GM21529 (cell line): ENCODE results near the gene ZNF8.
"Not testable (repeated sequence)": the region's sequence is repeated elsewhere in the genome, so short reads cannot be mapped to it uniquely, and the experiment has no call there.

Experiments used
- ATAC-seq: cut with Tn5 transposase; IDR thresholded peaks from one replicate; pipeline ENCODE4 v1.9.1; 2021; ENCODE audit not compliant: unreplicated experiment

Gene ZNF8

GRCh38 chr19:58278541-58279041 is at the start of gene ZNF8:
TSS of gene ZNF8 (plus strand) at chr19:58278955. CDS start at chr19:58279082, 127 bp downstream.
- peak; percentile 94 for ATAC-seq

- ATAC-seq, result no peak
Observed at GRCh38 chr19:58229255-58229639, 49.5 kb upstream of the ZNF8 start.

- ATAC-seq, result no peak
Observed at GRCh38 chr19:58237324-58237723, 41.4 kb upstream of the ZNF8 start.

GRCh38 chr19:58243351-58243750 is 35.4 kb upstream of the ZNF8 start:
- ATAC-seq, result no peak

- no peak for ATAC-seq
Observed at GRCh38 chr19:58248886-58249285, 29.9 kb upstream of the ZNF8 start.

- ATAC-seq, result no peak
Observed at GRCh38 chr19:58252102-58252685, 26.6 kb upstream of the ZNF8 start.

GRCh38 chr19:58258259-58258658 is 20.5 kb upstream of the ZNF8 start:
- ATAC-seq, result not testable (repeated sequence)

GRCh38 chr19:58261600-58261967 is 17.2 kb upstream of the ZNF8 start:
- no peak for ATAC-seq

- ATAC-seq, result no peak
Observed at GRCh38 chr19:58261968-58262921, 16.5 kb upstream of the ZNF8 start.

GRCh38 chr19:58262922-58263296 is 15.8 kb upstream of the ZNF8 start:
- no peak for ATAC-seq

- ATAC-seq, result no peak
Observed at GRCh38 chr19:58265100-58265499, 13.7 kb upstream of the ZNF8 start.

- ATAC-seq, result no peak
Observed at GRCh38 chr19:58268344-58268743, 10.4 kb upstream of the ZNF8 start.

- no peak for ATAC-seq
Observed at GRCh38 chr19:58274771-58275201, 4.0 kb upstream of the ZNF8 start.

- no peak for ATAC-seq
Observed at GRCh38 chr19:58275564-58275963, 3.2 kb upstream of the ZNF8 start.

- ATAC-seq, result no peak
Observed at GRCh38 chr19:58277197-58277596, 1.6 kb upstream of the ZNF8 start.

GRCh38 chr19:58277748-58278540 is 811 bp upstream of the ZNF8 start:
- no peak for ATAC-seq

- peak; percentile 36 for ATAC-seq
Observed at GRCh38 chr19:58279042-58279924, 528 bp downstream of the ZNF8 start.

- ATAC-seq, result no peak
Observed at GRCh38 chr19:58279925-58280316, 1.2 kb downstream of the ZNF8 start.

GRCh38 chr19:58284199-58284598 is 5.4 kb downstream of the ZNF8 start:
- ATAC-seq, result no peak

GRCh38 chr19:58291943-58292342 is 13.2 kb downstream of the ZNF8 start:
- no peak for ATAC-seq
